Neural progenitor cell (in vitro differentiated cells): ENCODE data around the gene STRA8. TPM values are rescaled to one million over a fixed set of nuclear protein-coding genes. Genes with fewer than 3 reads are reported as not detected.

Experiments
- DNase-seq: peaks from one replicate; pipeline ENCODE4 v3.0.0-alpha.2; 2016; ENCODE audit warnings: low spot score
- H2AFZ ChIP-seq: fragments of 200-600 bp; sonication (generic); replicated peaks from 2 replicates; pipeline ENCODE4 v1.6.1; 2016; ENCODE audit warnings: antibody characterized with exemption
- H3F3A ChIP-seq: fragments of 200-600 bp; sonication (generic); 2 replicates; pipeline ENCODE4 v1.6.1; 2016; ENCODE audit warnings: antibody characterized with exemption, low read depth
- H3K27ac ChIP-seq: fragments of 200-600 bp; sonication (generic); 2 replicates; pipeline ENCODE4 v1.5.1; 2016; ENCODE audit warnings: mild to moderate bottlenecking
- H3K27me3 ChIP-seq: fragments of 200-600 bp; sonication (generic); 2 replicates; pipeline ENCODE4 v1.6.1; 2016; ENCODE audit warnings: mild to moderate bottlenecking, moderate library complexity
- H3K36me3 ChIP-seq: fragments of 200-600 bp; sonication (generic); 2 replicates; pipeline ENCODE4 v1.5.1; 2016
- H3K4me1 ChIP-seq: fragments of 200-600 bp; sonication (generic); 2 replicates; pipeline ENCODE4 v1.6.1; 2016; ENCODE audit warnings: mixed run types
- H3K4me2 ChIP-seq: fragments of 200-600 bp; sonication (generic); 2 replicates; pipeline ENCODE4 v1.6.1; 2016
- H3K4me3 ChIP-seq: fragments of 200-600 bp; sonication (generic); 2 replicates; pipeline ENCODE4 v1.5.1; 2016
- H3K79me2 ChIP-seq: fragments of 200-600 bp; sonication (generic); 2 replicates; pipeline ENCODE4 v1.6.1; 2016; ENCODE audit warnings: low read depth
- H3K9ac ChIP-seq: fragments of 200-600 bp; sonication (generic); 2 replicates; pipeline ENCODE4 v1.6.1; 2016
- H3K9me3 ChIP-seq: fragments of 200-600 bp; sonication (generic); 2 replicates; pipeline ENCODE4 v1.5.1; 2016; ENCODE audit warnings: low read depth
- H4K20me1 ChIP-seq: fragments of 200-600 bp; sonication (generic); 2 replicates; pipeline ENCODE4 v1.6.1; 2016; ENCODE audit warnings: low read depth
- H3K27ac Mint-ChIP-seq: 3 replicates; pipeline ENCODE4 v1.8.0; 2021; ENCODE audit warnings: mixed read lengths
- H3K27me3 Mint-ChIP-seq: 2 replicates; pipeline ENCODE4 v1.8.0; 2022; ENCODE audit warnings: low read depth, mild to moderate bottlenecking, inconsistent platforms, moderate library complexity, mixed read lengths; ENCODE audit not compliant: insufficient read depth
- H3K36me3 Mint-ChIP-seq: 3 replicates; pipeline ENCODE4 v1.8.0; 2021; ENCODE audit warnings: mixed read lengths
- H3K4me1 Mint-ChIP-seq: 3 replicates; pipeline ENCODE4 v1.8.0; 2021; ENCODE audit warnings: mixed read lengths
- H3K4me3 Mint-ChIP-seq: 3 replicates; pipeline ENCODE4 v1.8.0; 2021; ENCODE audit warnings: mild to moderate bottlenecking, moderate library complexity, mixed read lengths
- H3K9me3 Mint-ChIP-seq: 3 replicates; pipeline ENCODE4 v1.8.0; 2020; ENCODE audit warnings: mixed read lengths
- EZH2 ChIP-seq: fragments of 200-600 bp; sonication (generic); IDR thresholded peaks from 2 replicates; pipeline ENCODE4 v1.6.1; 2017; ENCODE audit warnings: antibody characterized with exemption, mild to moderate bottlenecking, moderate library complexity
- EZH2phosphoT487 ChIP-seq: fragments of 200-600 bp; sonication (generic); IDR thresholded peaks from 2 replicates; pipeline ENCODE4 v1.6.1; 2017; ENCODE audit warnings: antibody characterized with exemption
- total RNA-seq: library from RNA; depleted of rRNA; stranded (reverse); fragments of >200 nt; gene quantifications from 2 replicates; pipeline ENCODE4 v1.2.3, GENCODE V29; 2015; ENCODE audit warnings: low replicate concordance
- TF ChIP-seq, protein P1 (sequence below): fragments of 200-600 bp; sonication (generic); IDR thresholded peaks from 2 replicates; pipeline ENCODE4 v1.5.1; 2017; ENCODE audit warnings: antibody characterized with exemption, mild to moderate bottlenecking

Gene STRA8
- total RNA-seq, 1 donor from 2014 or later = not detected

GRCh38 chr7:135271255-135271615 lies 37.6 kb downstream of the STRA8 start:
- no peak overlapping the region for H3K4me3 ChIP-seq
- no peaks in the 10 kb centered on the region for H3K9me3 ChIP-seq
- Mint-ChIP-seq H3K4me1 (peaks cover 6% of the 10 kb centered on the region), H3K36me3 (no peaks in the 10 kb centered on the region), H3K27ac (no peak overlapping the region), H3K27me3 (peaks cover 12% of the 10 kb centered on the region), H3K4me3 (no peak overlapping the region), H3K9me3 (peaks cover 13% of the 10 kb centered on the region)
- H3K9ac ChIP-seq = no peak overlapping the region
- no peak overlapping the region for H2AFZ ChIP-seq
- H3K79me2 ChIP-seq = no peaks in the 10 kb centered on the region
- no peak for DNase-seq
- no peak overlapping the region for H3K4me2 ChIP-seq
- H3K27ac ChIP-seq = no peak overlapping the region
- no peaks in the 10 kb centered on the region for H3K27me3 ChIP-seq
- H3F3A ChIP-seq = no peaks in the 10 kb centered on the region
- no peaks in the 10 kb centered on the region for H4K20me1 ChIP-seq
- no peaks in the 10 kb centered on the region for H3K36me3 ChIP-seq
- no peaks in the 10 kb centered on the region for H3K4me1 ChIP-seq
- no peak for TF ChIP-seq EZH2phosphoT487

DNA sequence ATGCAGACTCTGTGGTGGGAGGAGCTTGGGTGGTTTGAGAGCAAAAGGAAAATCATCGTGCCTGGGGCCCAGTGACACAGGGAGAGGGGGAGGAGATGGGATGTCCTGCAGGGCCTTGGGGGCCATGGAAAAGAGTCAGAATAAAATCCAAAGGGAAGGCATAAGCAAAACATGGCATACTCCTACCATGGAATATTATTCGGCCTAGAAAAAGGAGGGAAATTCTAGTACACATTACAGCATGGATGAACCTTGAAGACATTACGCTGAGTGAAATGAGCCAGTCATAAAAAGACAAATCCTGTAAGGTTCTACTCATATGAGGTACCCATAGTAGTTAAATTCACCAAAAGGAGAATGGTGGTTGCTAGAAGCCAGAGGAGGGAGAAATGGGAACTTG lies 38.7 kb downstream of the STRA8 start:
- no peaks in the 10 kb centered on the region for H3K79me2 ChIP-seq
- H3K4me2 ChIP-seq = no peak overlapping the region
- TF ChIP-seq, protein P1, sequence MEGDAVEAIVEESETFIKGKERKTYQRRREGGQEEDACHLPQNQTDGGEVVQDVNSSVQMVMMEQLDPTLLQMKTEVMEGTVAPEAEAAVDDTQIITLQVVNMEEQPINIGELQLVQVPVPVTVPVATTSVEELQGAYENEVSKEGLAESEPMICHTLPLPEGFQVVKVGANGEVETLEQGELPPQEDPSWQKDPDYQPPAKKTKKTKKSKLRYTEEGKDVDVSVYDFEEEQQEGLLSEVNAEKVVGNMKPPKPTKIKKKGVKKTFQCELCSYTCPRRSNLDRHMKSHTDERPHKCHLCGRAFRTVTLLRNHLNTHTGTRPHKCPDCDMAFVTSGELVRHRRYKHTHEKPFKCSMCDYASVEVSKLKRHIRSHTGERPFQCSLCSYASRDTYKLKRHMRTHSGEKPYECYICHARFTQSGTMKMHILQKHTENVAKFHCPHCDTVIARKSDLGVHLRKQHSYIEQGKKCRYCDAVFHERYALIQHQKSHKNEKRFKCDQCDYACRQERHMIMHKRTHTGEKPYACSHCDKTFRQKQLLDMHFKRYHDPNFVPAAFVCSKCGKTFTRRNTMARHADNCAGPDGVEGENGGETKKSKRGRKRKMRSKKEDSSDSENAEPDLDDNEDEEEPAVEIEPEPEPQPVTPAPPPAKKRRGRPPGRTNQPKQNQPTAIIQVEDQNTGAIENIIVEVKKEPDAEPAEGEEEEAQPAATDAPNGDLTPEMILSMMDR = no peak
- no peak for TF ChIP-seq EZH2
- TF ChIP-seq EZH2phosphoT487 = no peak
- H3K9ac ChIP-seq = no peak overlapping the region
- no peaks in the 10 kb centered on the region for H3K4me1 ChIP-seq
- Mint-ChIP-seq H3K4me1 (peaks cover 6% of the 10 kb centered on the region), H3K4me3 (no peak overlapping the region), H3K9me3 (peaks cover 13% of the 10 kb centered on the region), H3K36me3 (no peaks in the 10 kb centered on the region), H3K27me3 (peaks cover 10% of the 10 kb centered on the region), H3K27ac (no peak overlapping the region)
- no peak overlapping the region for H3K4me3 ChIP-seq
- no peaks in the 10 kb centered on the region for H3K27me3 ChIP-seq
- no peaks in the 10 kb centered on the region for H3K36me3 ChIP-seq
- DNase-seq = no peak
- no peak overlapping the region for H3K27ac ChIP-seq
- H4K20me1 ChIP-seq = no peaks in the 10 kb centered on the region
- no peak overlapping the region for H2AFZ ChIP-seq
- H3F3A ChIP-seq = no peaks in the 10 kb centered on the region
- H3K9me3 ChIP-seq = no peaks in the 10 kb centered on the region

- Mint-ChIP-seq H3K9me3 (peaks cover 7% of the 10 kb centered on the region), H3K36me3 (no peaks in the 10 kb centered on the region), H3K4me1 (peaks cover 6% of the 10 kb centered on the region), H3K27me3 (peaks cover 7% of the 10 kb centered on the region), H3K4me3 (no peak overlapping the region), H3K27ac (no peak overlapping the region)
- TF ChIP-seq, protein P1 = no peak
- TF ChIP-seq EZH2 = no peak
- no peak for TF ChIP-seq EZH2phosphoT487
- no peaks in the 10 kb centered on the region for H3K9me3 ChIP-seq
- no peak overlapping the region for H3K4me2 ChIP-seq
- no peaks in the 10 kb centered on the region for H4K20me1 ChIP-seq
- H3K79me2 ChIP-seq = no peaks in the 10 kb centered on the region
- no peak overlapping the region for H3K27ac ChIP-seq
- H3F3A ChIP-seq = no peaks in the 10 kb centered on the region
- no peaks in the 10 kb centered on the region for H3K4me1 ChIP-seq
- no peak overlapping the region for H3K4me3 ChIP-seq
- DNase-seq = no peak
- no peak overlapping the region for H3K9ac ChIP-seq
- H2AFZ ChIP-seq = no peak overlapping the region
- no peaks in the 10 kb centered on the region for H3K27me3 ChIP-seq
- no peaks in the 10 kb centered on the region for H3K36me3 ChIP-seq
Observed at GRCh38 chr7:135273581-135273980, 39.9 kb downstream of the STRA8 start.

- H3K36me3 Mint-ChIP-seq = no peaks in the 10 kb centered on the region
- H3K4me3 ChIP-seq = no peak overlapping the region
- H3K27ac ChIP-seq = no peak overlapping the region
- H3K79me2 ChIP-seq = no peaks in the 10 kb centered on the region
- H3K36me3 ChIP-seq = no peaks in the 10 kb centered on the region
- no peaks in the 10 kb centered on the region for H3K4me1 ChIP-seq
- peak; percentile 82 for DNase-seq
- H3K9ac ChIP-seq = no peak overlapping the region
- TF ChIP-seq, protein P1 = peak; percentile 88
- no peak for TF ChIP-seq EZH2
- TF ChIP-seq EZH2phosphoT487 = no peak
- H3K27me3 Mint-ChIP-seq = peaks cover 7% of the 10 kb centered on the region
- H2AFZ ChIP-seq = no peak overlapping the region
- H4K20me1 ChIP-seq = no peaks in the 10 kb centered on the region
- H3K9me3 Mint-ChIP-seq = peaks cover 7% of the 10 kb centered on the region
- H3K4me1 Mint-ChIP-seq = peaks cover 6% of the 10 kb centered on the region
- H3K27ac Mint-ChIP-seq = no peak overlapping the region
- H3K27me3 ChIP-seq = no peaks in the 10 kb centered on the region
- H3K4me3 Mint-ChIP-seq = no peak overlapping the region
- no peak overlapping the region for H3K4me2 ChIP-seq
- H3F3A ChIP-seq = no peaks in the 10 kb centered on the region
- H3K9me3 ChIP-seq = no peaks in the 10 kb centered on the region
Observed at GRCh38 chr7:135274495-135275268, 41.0 kb downstream of the STRA8 start.
